Measurements from ENCODE around the gene SCLT1. TPM values are rescaled to one million over a fixed set of nuclear protein-coding genes. Genes with fewer than 3 reads are reported as not detected.

Gene SCLT1
- polyA plus RNA-seq, 3 donors: 14.8 to 20.1 (median 17.9) TPM

DNA sequence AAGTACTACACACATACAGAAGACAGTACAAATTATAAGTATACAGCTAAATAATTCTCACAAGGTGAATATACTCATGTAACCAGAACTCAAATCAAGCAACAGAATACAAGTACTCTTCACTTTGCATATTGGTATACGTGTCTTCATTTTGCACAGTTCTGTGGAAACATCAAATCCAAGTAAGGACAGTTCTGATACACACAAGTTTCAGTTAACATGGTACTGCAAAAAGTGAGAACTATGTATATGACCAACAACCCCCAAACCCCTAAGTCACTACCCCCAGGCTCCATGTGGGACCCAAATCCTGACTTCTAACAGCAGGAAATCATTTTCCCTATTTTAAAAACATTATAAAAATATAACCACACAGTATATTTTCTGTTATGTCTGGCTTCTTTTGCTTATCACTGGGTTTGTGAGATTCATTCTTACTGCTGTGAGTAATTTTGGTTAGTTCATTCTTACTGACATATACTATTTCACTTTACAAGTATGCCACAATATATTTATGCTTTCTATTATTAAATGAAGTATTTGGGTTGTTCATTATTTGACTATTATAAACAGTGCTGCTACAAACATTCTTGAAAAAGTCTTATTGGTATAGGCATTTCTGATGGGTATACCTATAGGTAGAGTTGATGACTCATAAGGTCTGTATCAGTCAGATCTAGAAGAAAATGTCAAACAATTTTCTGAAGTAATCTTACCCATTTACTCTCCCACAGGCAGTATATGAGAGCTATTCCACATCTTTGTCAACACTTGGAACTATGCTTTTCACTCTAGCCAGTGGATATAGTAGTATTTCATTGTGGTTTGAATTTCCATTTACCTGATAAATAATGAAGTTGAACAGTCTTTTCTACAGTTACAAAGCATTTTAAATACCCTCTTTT lies 47.0 kb downstream of the SCLT1 start:
- no peak overlapping the region for H3K9ac ChIP-seq (ENCODE audit: insufficient read depth, low read length, poor library complexity, severe bottlenecking)
- H3K27me3 ChIP-seq (ENCODE audit: control insufficient read depth in 2 of 2, insufficient read depth in 2 of 2, low read length in 2 of 2): no peaks in the 10 kb centered on the region
- H3K4me1 ChIP-seq (ENCODE audit: control insufficient read depth in 1 of 2, insufficient read depth in 2 of 2, low read length in 2 of 2): no peaks in the 10 kb centered on the region
- intact Hi-C loops (cut with micrococcal nuclease): no loop called here
- WGBS (ENCODE audit: insufficient coverage): 100% methylated on average over 1 of the region's 1 CpG
- H3K36me3 Mint-ChIP-seq: peaks cover 5 to 14% of the 10 kb centered on the region in 2 donors
- peaks cover 0 to 2% (median 0%) of the 10 kb centered on the region in 3 donors for H3K27me3 Mint-ChIP-seq (ENCODE audit: low read depth in 3 of 3)
- H2AFZ ChIP-seq (ENCODE audit: insufficient read depth, low read depth, low read length, poor library complexity, severe bottlenecking): no peak overlapping the region
- no peak for DNase-seq
- no peak overlapping the region for H3K27ac Mint-ChIP-seq
- H3K4me3 ChIP-seq (replicated peaks in 1 of 3; ENCODE audit: low read depth in 2 of 3, low read length in 3 of 3): no peak overlapping the region
- TF ChIP-seq, protein P1, sequence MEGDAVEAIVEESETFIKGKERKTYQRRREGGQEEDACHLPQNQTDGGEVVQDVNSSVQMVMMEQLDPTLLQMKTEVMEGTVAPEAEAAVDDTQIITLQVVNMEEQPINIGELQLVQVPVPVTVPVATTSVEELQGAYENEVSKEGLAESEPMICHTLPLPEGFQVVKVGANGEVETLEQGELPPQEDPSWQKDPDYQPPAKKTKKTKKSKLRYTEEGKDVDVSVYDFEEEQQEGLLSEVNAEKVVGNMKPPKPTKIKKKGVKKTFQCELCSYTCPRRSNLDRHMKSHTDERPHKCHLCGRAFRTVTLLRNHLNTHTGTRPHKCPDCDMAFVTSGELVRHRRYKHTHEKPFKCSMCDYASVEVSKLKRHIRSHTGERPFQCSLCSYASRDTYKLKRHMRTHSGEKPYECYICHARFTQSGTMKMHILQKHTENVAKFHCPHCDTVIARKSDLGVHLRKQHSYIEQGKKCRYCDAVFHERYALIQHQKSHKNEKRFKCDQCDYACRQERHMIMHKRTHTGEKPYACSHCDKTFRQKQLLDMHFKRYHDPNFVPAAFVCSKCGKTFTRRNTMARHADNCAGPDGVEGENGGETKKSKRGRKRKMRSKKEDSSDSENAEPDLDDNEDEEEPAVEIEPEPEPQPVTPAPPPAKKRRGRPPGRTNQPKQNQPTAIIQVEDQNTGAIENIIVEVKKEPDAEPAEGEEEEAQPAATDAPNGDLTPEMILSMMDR (IDR thresholded peaks at IDR 0.05): no peak
- H3K27ac ChIP-seq (ENCODE audit: low read depth in 1 of 2, low read length in 2 of 2): peak overlapping the region in 1 of 2 donors; percentile 14
- peaks cover 0 to 14% of the 10 kb centered on the region in 2 donors for H3K36me3 ChIP-seq (replicated peaks in 1 of 2; ENCODE audit: control insufficient read depth in 1 of 2, insufficient read depth in 2 of 2, low read length in 2 of 2)
- peaks cover 0 to 11% of the 10 kb centered on the region in 2 donors for H3K9me3 ChIP-seq (replicated peaks in 1 of 2; ENCODE audit: control insufficient read depth in 1 of 2, insufficient read depth in 1 of 2, low read length in 2 of 2)
- H3K4me2 ChIP-seq (replicated peaks; ENCODE audit: extremely low read depth, low read length, poor library complexity, severe bottlenecking): no peak overlapping the region
- no peaks in the 10 kb centered on the region for H3K4me1 Mint-ChIP-seq
- H3K9me3 Mint-ChIP-seq: peaks cover 0 to 22% (median 8%) of the 10 kb centered on the region in 7 donors
- H3K79me2 ChIP-seq (ENCODE audit: insufficient read depth, low read length): peaks cover 20% of the 10 kb centered on the region
- H3K4me3 Mint-ChIP-seq: no peak overlapping the region
- H4K20me1 ChIP-seq (ENCODE audit: insufficient read depth, low read length): peaks cover 11% of the 10 kb centered on the region

GRCh38 chr4:129043523-129043922 lies 49.8 kb downstream of the SCLT1 start:
- Histone ChIP-seq H3K4me1 (ENCODE audit: control insufficient read depth in 1 of 2, insufficient read depth in 2 of 2, low read length in 2 of 2) (no peaks in the 10 kb centered on the region), H3K36me3 (replicated peaks in 1 of 2; ENCODE audit: control insufficient read depth in 1 of 2, insufficient read depth in 2 of 2, low read length in 2 of 2) (peaks cover 11 to 33% of the 10 kb centered on the region in 2 donors), H3K4me2 (replicated peaks; ENCODE audit: extremely low read depth, low read length, poor library complexity, severe bottlenecking) (no peak overlapping the region), H3K79me2 (ENCODE audit: insufficient read depth, low read length) (peaks cover 20% of the 10 kb centered on the region), H3K9me3 (replicated peaks in 1 of 2; ENCODE audit: control insufficient read depth in 1 of 2, insufficient read depth in 1 of 2, low read length in 2 of 2) (no peaks in the 10 kb centered on the region), H2AFZ (ENCODE audit: insufficient read depth, low read depth, low read length, poor library complexity, severe bottlenecking) (no peak overlapping the region), H3K27me3 (ENCODE audit: control insufficient read depth in 2 of 2, insufficient read depth in 2 of 2, low read length in 2 of 2) (no peaks in the 10 kb centered on the region), H3K4me3 (replicated peaks in 1 of 3; ENCODE audit: low read depth in 2 of 3, low read length in 3 of 3) (no peak overlapping the region), H4K20me1 (ENCODE audit: insufficient read depth, low read length) (peaks cover 11% of the 10 kb centered on the region), H3K27ac (ENCODE audit: low read depth in 1 of 2, low read length in 2 of 2) (no peak overlapping the region), H3K9ac (ENCODE audit: insufficient read depth, low read length, poor library complexity, severe bottlenecking) (no peak overlapping the region)
- H3K4me1 Mint-ChIP-seq: no peaks in the 10 kb centered on the region
- TF ChIP-seq, protein P1 (IDR thresholded peaks at IDR 0.05): peak; percentile 7
- peaks cover 0 to 4% (median 0%) of the 10 kb centered on the region in 7 donors for H3K9me3 Mint-ChIP-seq
- DNase-seq: no peak
- intact Hi-C loops (cut with micrococcal nuclease): no loop called here
- H3K36me3 Mint-ChIP-seq: peaks cover 19 to 27% of the 10 kb centered on the region in 2 donors
- H3K27ac Mint-ChIP-seq: no peak overlapping the region
- H3K27me3 Mint-ChIP-seq (ENCODE audit: low read depth in 3 of 3): peaks cover 0 to 2% (median 0%) of the 10 kb centered on the region in 3 donors
- H3K4me3 Mint-ChIP-seq: no peak overlapping the region
